ENCODE results near the gene GGA1. TPM values are rescaled to one million over a fixed set of nuclear protein-coding genes. Genes with fewer than 3 reads are reported as not detected.

Gene GGA1
- total and polyA plus RNA-seq, 10 of the 15 experiments (the other 5 are each of a cell fraction or from before 2014, with no cell fraction given) = 1.4 to 79.4 (median 44.4) TPM

DNA sequence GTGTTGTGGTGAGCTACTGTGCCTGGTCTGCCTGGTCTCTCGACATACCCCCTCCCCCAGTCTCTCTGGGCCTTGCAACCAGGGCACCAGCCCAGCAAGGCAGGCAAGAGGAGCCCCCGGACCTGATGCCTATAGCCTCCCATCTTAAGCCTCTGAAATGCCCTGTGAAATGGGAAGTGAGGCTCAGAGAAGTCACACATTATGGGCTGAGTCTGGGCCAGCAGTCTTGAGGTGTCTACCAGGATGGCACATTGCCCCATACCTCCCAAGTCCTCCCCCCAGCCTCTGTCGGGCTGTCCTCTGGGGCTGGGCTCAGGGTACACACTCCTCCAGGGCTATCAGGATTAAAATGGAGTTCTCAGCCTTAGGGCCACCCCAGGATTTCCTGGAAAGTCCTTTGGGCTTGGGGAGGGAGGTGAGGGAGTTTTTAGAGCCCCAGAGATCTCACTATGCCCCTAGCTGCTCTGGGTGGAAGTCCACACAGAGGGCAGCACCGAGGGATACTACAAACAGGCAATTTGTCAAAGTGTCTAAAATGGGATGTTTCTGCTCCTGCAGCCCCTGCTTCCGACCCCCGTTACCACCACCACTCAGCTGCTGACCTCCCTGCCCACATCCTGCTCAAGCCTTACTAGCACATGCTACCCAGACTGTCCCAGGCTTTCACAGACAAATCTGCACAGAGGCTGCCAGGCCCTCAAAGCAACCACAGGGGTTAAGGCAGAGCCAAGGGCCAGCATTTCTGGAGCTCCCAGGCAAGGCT lies 27.7 kb downstream of the GGA1 start:
- ATAC-seq = no peak
- intact Hi-C loops (cut with micrococcal nuclease; ENCODE audit: unreplicated experiment) = no loop called here
- H3K9me3 ChIP-seq (replicated peaks; ENCODE audit: control insufficient read depth, insufficient read depth, low read length) = no peaks in the 10 kb centered on the region
- in situ Hi-C loops (cut with MboI) = no loop called here
- H3K27me3 ChIP-seq (replicated peaks in 1 of 2; ENCODE audit: control insufficient read depth in 2 of 2, insufficient read depth in 2 of 2, low read length in 1 of 2) = no peaks in the 10 kb centered on the region
- WGBS (ENCODE audit: insufficient coverage, insufficient replicate concordance, low lambda C conversion rate, missing lambda C conversion rate) = 46% methylated on average over 6 of the region's 6 CpGs
- H3K4me2 ChIP-seq (ENCODE audit: control insufficient read depth, insufficient read depth) = peak overlapping the region; percentile 23
- FAIRE-seq = no peak
- 0 out of 2 replicates have a peak overlapping the region, but pooled peaks have one; percentile 3 for H3K9ac ChIP-seq (ENCODE audit: control insufficient read depth, insufficient read depth, low read length)
- DNase-seq (ENCODE audit: low read depth, low spot score) = no peak
- ChIA-PET CTCF (interaction anchor here (1.0 to 15.9 kb wide), 8 partner anchors 7 to 46 kb away, joined by 3 to 396 read pairs (median 120); partner anchors contain the start of genes GGA1, LGALS1, NOL12 and PDXP), SMC1A (ENCODE audit: uncharacterized antibody, unreplicated experiment) (interaction anchor here (0.5 to 8.6 kb wide), 7 partner anchors 10 to 1264 kb away, joined by 3 to 108 read pairs (median 4); partner anchors contain the start of gene PDXP), POLR2A (interaction anchor here (0.5 to 8.2 kb wide), 8 partner anchors 9 to 364 kb away, joined by 3 to 67 read pairs (median 10); partner anchors contain the start of genes GGA1, LGALS1 and PDXP), RAD21 (ENCODE audit: unreplicated experiment) (interaction anchor here (0.8 to 10.1 kb wide), 5 partner anchors 9 to 94 kb away, joined by 3 to 173 read pairs (median 4); partner anchors contain the start of genes GGA1, LGALS1 and PDXP)
- peaks cover 76% of the 10 kb centered on the region for H3K4me1 ChIP-seq (ENCODE audit: control insufficient read depth, insufficient read depth, low read length)
- H3K36me3 ChIP-seq (ENCODE audit: control insufficient read depth in 2 of 2, insufficient read depth in 2 of 2, low read length in 1 of 2) = peaks cover 0 to 3% of the 10 kb centered on the region in 2 experiments; a peak in 3 of 4 replicates
- BruUV-seq (replicated peaks) = no TSS peak
- no peak overlapping the region for H2AFZ ChIP-seq (ENCODE audit: control insufficient read depth, low read depth, low read length)
- peak overlapping the region; percentile 21; the same call in 1 of the 2 replicates for H3K27ac ChIP-seq (ENCODE audit: control insufficient read depth, insufficient read depth)
- no peaks in the 10 kb centered on the region for H4K20me1 ChIP-seq (ENCODE audit: control insufficient read depth, insufficient read depth)
- H3K4me3 ChIP-seq = no peak overlapping the region
- H3K79me2 ChIP-seq (ENCODE audit: control insufficient read depth, insufficient read depth, low read length) = peaks cover 17% of the 10 kb centered on the region
- no peak for TF ChIP-seq KLF5 (IDR thresholded peaks at IDR 0.05; ENCODE audit: partially characterized antibody)
- no peak for TF ChIP-seq MYC (IDR thresholded peaks at IDR 0.05; ENCODE audit: insufficient read depth, insufficient read length, insufficient replicate concordance, low read length, severe bottlenecking)
- TF ChIP-seq NBN (IDR thresholded peaks at IDR 0.05) = no peak
- TF ChIP-seq, protein P1, sequence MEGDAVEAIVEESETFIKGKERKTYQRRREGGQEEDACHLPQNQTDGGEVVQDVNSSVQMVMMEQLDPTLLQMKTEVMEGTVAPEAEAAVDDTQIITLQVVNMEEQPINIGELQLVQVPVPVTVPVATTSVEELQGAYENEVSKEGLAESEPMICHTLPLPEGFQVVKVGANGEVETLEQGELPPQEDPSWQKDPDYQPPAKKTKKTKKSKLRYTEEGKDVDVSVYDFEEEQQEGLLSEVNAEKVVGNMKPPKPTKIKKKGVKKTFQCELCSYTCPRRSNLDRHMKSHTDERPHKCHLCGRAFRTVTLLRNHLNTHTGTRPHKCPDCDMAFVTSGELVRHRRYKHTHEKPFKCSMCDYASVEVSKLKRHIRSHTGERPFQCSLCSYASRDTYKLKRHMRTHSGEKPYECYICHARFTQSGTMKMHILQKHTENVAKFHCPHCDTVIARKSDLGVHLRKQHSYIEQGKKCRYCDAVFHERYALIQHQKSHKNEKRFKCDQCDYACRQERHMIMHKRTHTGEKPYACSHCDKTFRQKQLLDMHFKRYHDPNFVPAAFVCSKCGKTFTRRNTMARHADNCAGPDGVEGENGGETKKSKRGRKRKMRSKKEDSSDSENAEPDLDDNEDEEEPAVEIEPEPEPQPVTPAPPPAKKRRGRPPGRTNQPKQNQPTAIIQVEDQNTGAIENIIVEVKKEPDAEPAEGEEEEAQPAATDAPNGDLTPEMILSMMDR (IDR thresholded peaks at IDR 0.05 in 2 of 3, conservative IDR thresholded peaks at IDR 0.05 in 1 of 3; ENCODE audit: control insufficient read depth in 2 of 3, extremely low read depth in 1 of 3, insufficient read depth in 1 of 3, low read depth in 3 of 3, low read length in 3 of 3) = peak; percentile 26 to 37 (median 30); a peak in 3 of 6 replicates
- no peak for TF ChIP-seq PAX8 (IDR thresholded peaks at IDR 0.05)
- no peak for TF ChIP-seq ZNF274 (IDR thresholded peaks at IDR 0.05; ENCODE audit: insufficient read depth, insufficient read length)
- TF ChIP-seq HDGF (IDR thresholded peaks at IDR 0.05) = no peak
- no peak for TF ChIP-seq PML (IDR thresholded peaks at IDR 0.05; ENCODE audit: low read length)
- TF ChIP-seq POLR2AphosphoS5 (IDR thresholded peaks at IDR 0.05; ENCODE audit: low read length) = no peak
- no peak for TF ChIP-seq TARDBP (IDR thresholded peaks at IDR 0.05; ENCODE audit: borderline replicate concordance)
- no peak for TF ChIP-seq POU2F2 (IDR thresholded peaks at IDR 0.05; ENCODE audit: borderline replicate concordance, low read depth, low read length)
- no peak for TF ChIP-seq SMAD5 (IDR thresholded peaks at IDR 0.05; ENCODE audit: low read depth)
- no peak for TF ChIP-seq SREBF2 (IDR thresholded peaks at IDR 0.05; ENCODE audit: low read length)
- no peak for TF ChIP-seq GATAD2B (conservative IDR thresholded peaks at IDR 0.05; ENCODE audit: low read depth)
- no peak for TF ChIP-seq ESRRA (IDR thresholded peaks at IDR 0.05; ENCODE audit: low read length)
- TF ChIP-seq, protein P2, sequence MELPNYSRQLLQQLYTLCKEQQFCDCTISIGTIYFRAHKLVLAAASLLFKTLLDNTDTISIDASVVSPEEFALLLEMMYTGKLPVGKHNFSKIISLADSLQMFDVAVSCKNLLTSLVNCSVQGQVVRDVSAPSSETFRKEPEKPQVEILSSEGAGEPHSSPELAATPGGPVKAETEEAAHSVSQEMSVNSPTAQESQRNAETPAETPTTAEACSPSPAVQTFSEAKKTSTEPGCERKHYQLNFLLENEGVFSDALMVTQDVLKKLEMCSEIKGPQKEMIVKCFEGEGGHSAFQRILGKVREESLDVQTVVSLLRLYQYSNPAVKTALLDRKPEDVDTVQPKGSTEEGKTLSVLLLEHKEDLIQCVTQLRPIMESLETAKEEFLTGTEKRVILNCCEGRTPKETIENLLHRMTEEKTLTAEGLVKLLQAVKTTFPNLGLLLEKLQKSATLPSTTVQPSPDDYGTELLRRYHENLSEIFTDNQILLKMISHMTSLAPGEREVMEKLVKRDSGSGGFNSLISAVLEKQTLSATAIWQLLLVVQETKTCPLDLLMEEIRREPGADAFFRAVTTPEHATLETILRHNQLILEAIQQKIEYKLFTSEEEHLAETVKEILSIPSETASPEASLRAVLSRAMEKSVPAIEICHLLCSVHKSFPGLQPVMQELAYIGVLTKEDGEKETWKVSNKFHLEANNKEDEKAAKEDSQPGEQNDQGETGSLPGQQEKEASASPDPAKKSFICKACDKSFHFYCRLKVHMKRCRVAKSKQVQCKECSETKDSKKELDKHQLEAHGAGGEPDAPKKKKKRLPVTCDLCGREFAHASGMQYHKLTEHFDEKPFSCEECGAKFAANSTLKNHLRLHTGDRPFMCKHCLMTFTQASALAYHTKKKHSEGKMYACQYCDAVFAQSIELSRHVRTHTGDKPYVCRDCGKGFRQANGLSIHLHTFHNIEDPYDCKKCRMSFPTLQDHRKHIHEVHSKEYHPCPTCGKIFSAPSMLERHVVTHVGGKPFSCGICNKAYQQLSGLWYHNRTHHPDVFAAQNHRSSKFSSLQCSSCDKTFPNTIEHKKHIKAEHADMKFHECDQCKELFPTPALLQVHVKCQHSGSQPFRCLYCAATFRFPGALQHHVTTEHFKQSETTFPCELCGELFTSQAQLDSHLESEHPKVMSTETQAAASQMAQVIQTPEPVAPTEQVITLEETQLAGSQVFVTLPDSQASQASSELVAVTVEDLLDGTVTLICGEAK (IDR thresholded peaks at IDR 0.05; ENCODE audit: borderline replicate concordance) = no peak
- TF ChIP-seq FOXM1 (IDR thresholded peaks at IDR 0.05; ENCODE audit: low read depth, low read length) = no peak
- TF ChIP-seq SPI1 (IDR thresholded peaks at IDR 0.05; ENCODE audit: borderline replicate concordance, insufficient read depth, low read depth, low read length) = peak; percentile 24; the same call in 1 of the 2 replicates

Data from GM12878 (cell line).